Testis (tissue), 2 donors: ENCODE results near the gene RAET1E.

Source experiments
- POLR2A ChIP-seq: fragments of 450-650 bp; IDR thresholded peaks from one replicate; pipeline ENCODE4 v1.6.1; 2017; ENCODE audit warnings: antibody characterized with exemption, mild to moderate bottlenecking, moderate library complexity
- TF ChIP-seq, protein P1 (sequence below), 3 experiments: fragments of 450-650 bp in 2 of 3; fragments of 200-600 bp in 1 of 3; sonication (generic) in 1 of 3; IDR thresholded peaks; one replicate each; pipeline ENCODE4 v1.5.1; 2016 to 2019; ENCODE audit warnings: antibody characterized with exemption in 3 of 3, mild to moderate bottlenecking in 2 of 3, moderate library complexity in 1 of 3

DNA sequence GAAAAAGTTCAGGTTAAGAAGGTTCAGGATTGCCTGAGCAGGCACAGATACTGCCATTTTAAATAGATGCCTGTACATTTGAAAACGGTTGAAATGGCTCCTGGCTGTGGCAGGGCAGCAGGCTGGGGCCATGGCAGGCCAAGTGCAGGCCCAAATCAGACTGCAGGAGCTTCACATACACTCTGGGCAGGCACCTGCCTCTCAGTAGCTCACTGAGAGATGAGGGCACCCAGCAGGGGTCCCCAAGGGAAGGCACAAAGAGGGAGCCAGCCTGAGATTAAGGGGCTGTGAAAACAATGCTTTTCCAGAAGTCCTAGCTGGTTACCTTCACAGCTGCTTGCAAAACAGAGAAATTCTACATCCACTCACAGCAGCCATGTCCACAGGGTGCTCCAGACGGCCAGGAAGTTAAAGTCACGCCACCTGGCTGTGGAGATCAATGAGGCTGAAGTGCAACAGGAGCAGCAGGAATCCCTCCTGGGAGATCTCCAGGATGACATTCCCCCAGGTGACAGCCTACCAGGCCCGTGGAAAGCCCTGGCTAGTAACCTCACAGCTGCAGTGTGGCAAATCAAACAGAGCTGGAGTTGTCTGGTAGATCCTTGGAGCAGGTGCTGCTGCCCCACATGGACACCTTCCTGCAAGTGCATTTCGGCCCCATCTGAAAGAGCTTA is 6.2 kb upstream of the RAET1E start:
- TF ChIP-seq POLR2A: no peak
- TF ChIP-seq, protein P1, sequence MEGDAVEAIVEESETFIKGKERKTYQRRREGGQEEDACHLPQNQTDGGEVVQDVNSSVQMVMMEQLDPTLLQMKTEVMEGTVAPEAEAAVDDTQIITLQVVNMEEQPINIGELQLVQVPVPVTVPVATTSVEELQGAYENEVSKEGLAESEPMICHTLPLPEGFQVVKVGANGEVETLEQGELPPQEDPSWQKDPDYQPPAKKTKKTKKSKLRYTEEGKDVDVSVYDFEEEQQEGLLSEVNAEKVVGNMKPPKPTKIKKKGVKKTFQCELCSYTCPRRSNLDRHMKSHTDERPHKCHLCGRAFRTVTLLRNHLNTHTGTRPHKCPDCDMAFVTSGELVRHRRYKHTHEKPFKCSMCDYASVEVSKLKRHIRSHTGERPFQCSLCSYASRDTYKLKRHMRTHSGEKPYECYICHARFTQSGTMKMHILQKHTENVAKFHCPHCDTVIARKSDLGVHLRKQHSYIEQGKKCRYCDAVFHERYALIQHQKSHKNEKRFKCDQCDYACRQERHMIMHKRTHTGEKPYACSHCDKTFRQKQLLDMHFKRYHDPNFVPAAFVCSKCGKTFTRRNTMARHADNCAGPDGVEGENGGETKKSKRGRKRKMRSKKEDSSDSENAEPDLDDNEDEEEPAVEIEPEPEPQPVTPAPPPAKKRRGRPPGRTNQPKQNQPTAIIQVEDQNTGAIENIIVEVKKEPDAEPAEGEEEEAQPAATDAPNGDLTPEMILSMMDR (IDR thresholded peaks at IDR 0.05): no peak
